ENCODE data around the gene LRRC53.

GRCh38 chr1:74420467-74420866 is 91.9 kb downstream of the LRRC53 start:
- TF ChIP-seq CTCF (conservative IDR thresholded peaks at IDR 0.05; ENCODE audit: low read depth, low read length) = no peak
- TF ChIP-seq POLR2A (IDR thresholded peaks at IDR 0.05; ENCODE audit: low read depth, low read length) = no peak
- no peak for TF ChIP-seq SMC3 (IDR thresholded peaks at IDR 0.05; ENCODE audit: low read depth, low read length)
- TF ChIP-seq MAZ (IDR thresholded peaks at IDR 0.05; ENCODE audit: borderline replicate concordance, low read depth, low read length) = no peak
- no peak for TF ChIP-seq RAD21 (IDR thresholded peaks at IDR 0.05; ENCODE audit: low read length)
- TF ChIP-seq RCOR1 (IDR thresholded peaks at IDR 0.05; ENCODE audit: insufficient replicate concordance, low read length) = no peak
- TF ChIP-seq USF2 (IDR thresholded peaks at IDR 0.05; ENCODE audit: low read depth, low read length) = no peak
- no peak for TF ChIP-seq MAFK (IDR thresholded peaks at IDR 0.05; ENCODE audit: low read depth, low read length)
